NCI-H510A (cell line): ENCODE results near the gene STIM1.

Experiments used
- DNase-seq: peaks from one replicate; lab custom pipeline; 2025; lab: John Stamatoyannopoulos, UW

STIM1 gene

GRCh38 chr11:3916962-3917361 lies 61.5 kb downstream of the STIM1 start:
- no peak for DNase-seq

GRCh38 chr11:3920148-3920852 lies 64.8 kb downstream of the STIM1 start:
- DNase-seq: no peak

GRCh38 chr11:3922056-3922455 lies 66.6 kb downstream of the STIM1 start:
- no peak for DNase-seq

GRCh38 chr11:3925513-3925912 lies 70.0 kb downstream of the STIM1 start:
- DNase-seq: no peak

- no peak for DNase-seq
Observed at GRCh38 chr11:3926458-3927095, 71.1 kb downstream of the STIM1 start.

- no peak for DNase-seq
Observed at GRCh38 chr11:3927129-3927796, 71.8 kb downstream of the STIM1 start.

- no peak for DNase-seq
Observed at GRCh38 chr11:3929232-3929631, 73.8 kb downstream of the STIM1 start.

- DNase-seq: no peak
Observed at GRCh38 chr11:3929649-3930048, 74.2 kb downstream of the STIM1 start.

GRCh38 chr11:3932698-3933097 lies 77.2 kb downstream of the STIM1 start:
- DNase-seq: no peak

GRCh38 chr11:3933165-3933628 lies 77.7 kb downstream of the STIM1 start:
- no peak for DNase-seq

GRCh38 chr11:3934658-3935057 lies 79.2 kb downstream of the STIM1 start:
- no peak for DNase-seq

GRCh38 chr11:3936517-3936916 lies 81.1 kb downstream of the STIM1 start:
- DNase-seq: no peak

- no peak for DNase-seq
Observed at GRCh38 chr11:3939211-3939610, 83.7 kb downstream of the STIM1 start.

GRCh38 chr11:3939651-3940190 lies 84.3 kb downstream of the STIM1 start:
- no peak for DNase-seq

GRCh38 chr11:3942160-3942955 lies 86.9 kb downstream of the STIM1 start:
- DNase-seq: no peak

- DNase-seq: no peak
Observed at GRCh38 chr11:3942956-3943497, 87.6 kb downstream of the STIM1 start.

- no peak for DNase-seq
Observed at GRCh38 chr11:3944198-3944597, 88.7 kb downstream of the STIM1 start.

GRCh38 chr11:3946455-3947017 lies 91.1 kb downstream of the STIM1 start:
- no peak for DNase-seq

- no peak for DNase-seq
Observed at GRCh38 chr11:3947061-3947460, 91.6 kb downstream of the STIM1 start.

- no peak for DNase-seq
Observed at GRCh38 chr11:3949125-3949524, 93.7 kb downstream of the STIM1 start.

- no peak for DNase-seq
Observed at GRCh38 chr11:3950996-3951660, 95.7 kb downstream of the STIM1 start.
